ENCODE data around the gene RIMS4.
"Not testable (repeated sequence)": the region's sequence is repeated elsewhere in the genome, so short reads cannot be mapped to it uniquely, and the experiment has no call there.

Gene RIMS4

GRCh38 chr20:44837946-44838345 is 27.6 kb upstream of the RIMS4 start:
- ATAC-seq (ENCODE audit: low read depth): no peak
- Mint-ChIP-seq H3K27ac (no peak overlapping the region), H3K27me3 (peaks cover 23% of the 10 kb centered on the region), H3K4me3 (no peak overlapping the region), H3K9me3 (peaks cover 3% of the 10 kb centered on the region), H3K4me1 (no peaks in the 10 kb centered on the region), H3K36me3 (peaks cover 4% of the 10 kb centered on the region)
- no peak for DNase-seq (ENCODE audit: low spot score in 2 of 2)

DNA sequence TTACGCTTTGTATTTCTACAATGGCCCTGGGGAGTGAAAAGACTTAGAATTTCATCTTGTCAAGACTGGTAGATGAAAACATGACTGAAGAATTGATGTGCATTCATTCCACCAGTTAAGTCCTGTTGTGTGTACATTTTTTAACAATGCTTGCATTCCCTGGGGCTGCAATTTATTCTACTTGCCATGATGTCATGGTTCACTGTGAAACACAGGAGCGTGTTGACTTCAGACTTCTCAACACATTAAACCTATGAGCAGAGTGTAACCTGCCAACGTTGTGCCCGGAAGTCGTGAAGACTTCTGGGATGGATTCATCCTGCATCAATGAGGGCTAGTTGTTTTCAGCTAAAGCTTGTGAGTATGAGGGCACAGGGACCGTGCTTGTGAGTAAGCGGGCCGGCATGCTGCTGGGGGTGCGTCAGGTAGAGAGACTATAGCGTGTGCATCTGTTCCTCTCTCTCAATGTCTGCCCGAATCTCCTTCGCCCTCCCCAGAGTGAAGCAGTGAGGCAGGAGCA is 26.3 kb upstream of the RIMS4 start:
- ATAC-seq (ENCODE audit: low read depth) (no peak), DNase-seq (ENCODE audit: low spot score in 2 of 2) (no peak)
- no peak overlapping the region for H3K27ac Mint-ChIP-seq

GRCh38 chr20:44835661-44836221 is 25.4 kb upstream of the RIMS4 start:
- DNase-seq (ENCODE audit: low spot score in 2 of 2) (no peak), ATAC-seq (ENCODE audit: low read depth) (no peak)
- Mint-ChIP-seq H3K9me3 (peaks cover 5% of the 10 kb centered on the region), H3K27ac (no peak overlapping the region), H3K4me3 (no peak overlapping the region), H3K27me3 (peaks cover 20% of the 10 kb centered on the region), H3K4me1 (no peaks in the 10 kb centered on the region), H3K36me3 (peaks cover 5% of the 10 kb centered on the region)

More for the DNA sequence above, 26.3 kb upstream of the RIMS4 start:
- no peaks in the 10 kb centered on the region for H3K4me1 Mint-ChIP-seq
- peaks cover 17% of the 10 kb centered on the region for H3K27me3 Mint-ChIP-seq
- H3K9me3 Mint-ChIP-seq: peaks cover 3% of the 10 kb centered on the region
- peaks cover 4% of the 10 kb centered on the region for H3K36me3 Mint-ChIP-seq
- no peak overlapping the region for H3K4me3 Mint-ChIP-seq

GRCh38 chr20:44835116-44835515 is 24.8 kb upstream of the RIMS4 start:
- Mint-ChIP-seq H3K9me3 (peaks cover 2% of the 10 kb centered on the region), H3K4me3 (no peak overlapping the region), H3K27ac (no peak overlapping the region), H3K4me1 (no peaks in the 10 kb centered on the region), H3K36me3 (peaks cover 2% of the 10 kb centered on the region), H3K27me3 (peaks cover 16% of the 10 kb centered on the region)
- ATAC-seq (ENCODE audit: low read depth): no peak
- no peak for DNase-seq (ENCODE audit: low spot score in 2 of 2)

DNA sequence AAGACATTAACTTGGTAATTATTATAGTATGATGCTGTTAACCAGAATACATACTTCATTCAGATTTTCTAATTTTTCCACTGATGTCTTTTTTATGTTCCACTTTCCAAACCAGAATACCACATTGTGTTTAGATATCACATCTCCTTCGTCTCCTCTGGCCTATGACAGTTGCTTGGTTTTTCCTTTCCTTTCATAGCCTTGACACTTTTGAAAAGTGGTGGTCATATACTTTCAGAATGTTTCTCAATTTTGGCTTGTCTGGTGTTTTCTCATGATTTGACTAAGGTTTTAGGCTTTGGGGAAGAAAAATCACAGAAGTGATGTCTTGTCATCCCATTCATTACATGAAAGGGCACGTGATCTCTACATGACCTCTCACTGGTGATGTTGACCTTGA is 24.3 kb upstream of the RIMS4 start:
- H3K4me3 Mint-ChIP-seq: no peak overlapping the region

GRCh38 chr20:44833437-44833836 is 23.1 kb upstream of the RIMS4 start:
- peaks cover 2% of the 10 kb centered on the region for H3K36me3 Mint-ChIP-seq
- ATAC-seq (ENCODE audit: low read depth): no peak
- peaks cover 15% of the 10 kb centered on the region for H3K27me3 Mint-ChIP-seq
- DNase-seq (ENCODE audit: low spot score in 2 of 2): no peak
- no peak overlapping the region for H3K4me3 Mint-ChIP-seq
- no peaks in the 10 kb centered on the region for H3K4me1 Mint-ChIP-seq
- H3K27ac Mint-ChIP-seq: no peak overlapping the region
- peaks cover 2% of the 10 kb centered on the region for H3K9me3 Mint-ChIP-seq

More for the DNA sequence above, 24.3 kb upstream of the RIMS4 start:
- no peak overlapping the region for H3K27ac Mint-ChIP-seq
- ATAC-seq (ENCODE audit: low read depth) (no peak), DNase-seq (ENCODE audit: low spot score in 2 of 2) (no peak)
- H3K4me1 Mint-ChIP-seq: no peaks in the 10 kb centered on the region
- H3K36me3 Mint-ChIP-seq: peaks cover 2% of the 10 kb centered on the region
- H3K27me3 Mint-ChIP-seq: peaks cover 16% of the 10 kb centered on the region
- H3K9me3 Mint-ChIP-seq: peaks cover 2% of the 10 kb centered on the region

DNA sequence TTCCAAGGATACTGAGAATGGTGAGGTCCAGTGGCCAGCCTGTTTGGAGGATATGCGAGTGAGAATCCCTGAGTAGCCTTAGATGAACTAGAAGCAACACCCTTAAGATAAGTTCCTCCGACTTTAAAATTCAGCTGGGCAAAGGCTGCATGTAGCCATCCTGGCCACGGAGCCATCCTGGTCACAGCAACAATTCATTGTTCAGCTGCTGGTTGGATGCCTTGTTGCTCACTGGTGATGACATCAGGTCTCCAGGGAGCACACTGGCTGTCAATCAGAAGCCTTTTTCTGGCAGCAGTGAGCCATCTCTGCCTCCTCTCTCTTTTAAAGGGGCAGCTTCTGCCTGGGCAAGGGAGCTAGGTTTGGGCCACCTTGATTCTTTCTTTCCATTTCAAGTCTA is 22.4 kb upstream of the RIMS4 start:
- peaks cover 2% of the 10 kb centered on the region for H3K36me3 Mint-ChIP-seq
- ATAC-seq (ENCODE audit: low read depth): no peak
- H3K27me3 Mint-ChIP-seq: peaks cover 14% of the 10 kb centered on the region

DNA sequence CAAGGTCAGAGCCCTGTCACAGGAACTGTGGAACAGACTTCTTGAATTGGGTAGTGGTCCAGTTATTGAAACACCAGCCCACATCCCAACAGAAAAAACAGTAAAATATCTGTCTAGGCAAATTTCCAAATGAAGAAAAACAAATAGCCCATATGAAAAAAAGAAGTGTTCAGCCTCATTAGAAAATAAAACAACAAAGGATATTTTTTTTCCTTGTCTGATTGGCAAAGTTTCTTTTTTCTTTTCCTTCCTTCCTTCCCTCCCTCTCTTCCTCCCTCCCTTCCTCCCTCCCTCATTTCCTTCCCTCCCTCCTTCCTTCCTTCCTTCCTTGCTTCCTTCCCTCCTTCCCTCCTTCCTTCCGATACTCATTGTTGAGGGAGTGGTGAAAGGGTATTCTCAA is 20.6 kb upstream of the RIMS4 start:
- peaks cover 14% of the 10 kb centered on the region for H3K27me3 Mint-ChIP-seq
- no peak overlapping the region for H3K27ac Mint-ChIP-seq
- H3K4me1 Mint-ChIP-seq: no peaks in the 10 kb centered on the region
- DNase-seq (ENCODE audit: low spot score in 2 of 2): no peak
- H3K4me3 Mint-ChIP-seq: no peak overlapping the region
- peaks cover 2% of the 10 kb centered on the region for H3K9me3 Mint-ChIP-seq
- ATAC-seq (ENCODE audit: low read depth): no peak
- H3K36me3 Mint-ChIP-seq: peaks cover 2% of the 10 kb centered on the region

More for the DNA sequence above, 22.4 kb upstream of the RIMS4 start:
- H3K9me3 Mint-ChIP-seq: peaks cover 2% of the 10 kb centered on the region
- no peak for DNase-seq (ENCODE audit: low spot score in 2 of 2)
- no peak overlapping the region for H3K27ac Mint-ChIP-seq
- no peak overlapping the region for H3K4me3 Mint-ChIP-seq
- no peaks in the 10 kb centered on the region for H3K4me1 Mint-ChIP-seq

GRCh38 chr20:44830523-44830922 is 20.2 kb upstream of the RIMS4 start:
- H3K36me3 Mint-ChIP-seq: peaks cover 2% of the 10 kb centered on the region
- no peak for DNase-seq (ENCODE audit: low spot score in 2 of 2)
- no peak overlapping the region for H3K27ac Mint-ChIP-seq
- no peak for ATAC-seq (ENCODE audit: low read depth)
- peaks cover 14% of the 10 kb centered on the region for H3K27me3 Mint-ChIP-seq
- H3K4me1 Mint-ChIP-seq: no peaks in the 10 kb centered on the region
- H3K4me3 Mint-ChIP-seq: no peak overlapping the region
- H3K9me3 Mint-ChIP-seq: peaks cover 2% of the 10 kb centered on the region

DNA sequence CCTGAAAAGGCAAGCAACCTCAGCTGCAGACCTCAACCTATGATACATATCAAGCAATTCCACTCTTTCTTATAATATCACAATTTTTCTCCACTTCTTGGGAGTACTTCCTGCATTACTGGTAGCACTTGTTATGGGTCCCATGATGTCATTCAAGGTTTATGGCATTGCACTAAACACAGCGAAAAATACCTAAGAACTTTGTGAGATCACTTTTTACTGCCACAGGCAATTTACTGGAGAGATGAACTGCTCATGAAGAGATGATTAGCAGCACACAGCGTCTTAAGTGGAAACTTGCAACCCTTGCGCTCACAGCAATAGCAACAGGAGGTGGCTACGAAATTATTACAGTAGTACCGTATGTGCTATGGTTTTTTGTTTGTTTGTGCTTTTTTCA is 19.3 kb upstream of the RIMS4 start:
- no peaks in the 10 kb centered on the region for H3K4me1 Mint-ChIP-seq
- no peak for DNase-seq (ENCODE audit: low spot score in 2 of 2)
- H3K27me3 Mint-ChIP-seq: peaks cover 12% of the 10 kb centered on the region
- ATAC-seq (ENCODE audit: low read depth): no peak
- peaks cover 3% of the 10 kb centered on the region for H3K9me3 Mint-ChIP-seq
- no peak overlapping the region for H3K4me3 Mint-ChIP-seq
- peaks cover 2% of the 10 kb centered on the region for H3K36me3 Mint-ChIP-seq
- no peak overlapping the region for H3K27ac Mint-ChIP-seq

DNA sequence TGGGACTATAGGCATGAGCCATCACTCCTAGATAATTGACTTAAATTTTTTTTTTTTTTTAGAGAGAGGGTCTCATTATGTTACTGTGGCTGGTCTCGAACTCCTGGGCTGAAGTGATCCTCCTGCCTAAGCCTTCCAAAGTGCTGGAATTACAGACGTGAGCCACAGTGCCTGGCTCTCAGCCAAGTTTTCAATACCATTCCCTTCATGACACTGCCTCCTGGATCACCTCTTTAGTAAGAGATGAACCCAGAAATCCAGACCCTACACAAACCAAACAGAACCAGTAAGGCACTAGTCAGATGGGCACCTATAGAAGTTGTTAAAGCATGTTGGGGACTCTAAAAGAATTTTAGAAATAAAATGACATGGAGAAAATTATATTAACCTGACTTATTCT is 18.3 kb upstream of the RIMS4 start:
- ATAC-seq (ENCODE audit: low read depth) (no peak), DNase-seq (ENCODE audit: low spot score in 2 of 2) (no peak)
- no peak overlapping the region for H3K4me3 Mint-ChIP-seq
- no peak overlapping the region for H3K27ac Mint-ChIP-seq
- peaks cover 11% of the 10 kb centered on the region for H3K27me3 Mint-ChIP-seq
- H3K9me3 Mint-ChIP-seq: peaks cover 3% of the 10 kb centered on the region
- H3K4me1 Mint-ChIP-seq: no peaks in the 10 kb centered on the region
- H3K36me3 Mint-ChIP-seq: peaks cover 2% of the 10 kb centered on the region

DNA sequence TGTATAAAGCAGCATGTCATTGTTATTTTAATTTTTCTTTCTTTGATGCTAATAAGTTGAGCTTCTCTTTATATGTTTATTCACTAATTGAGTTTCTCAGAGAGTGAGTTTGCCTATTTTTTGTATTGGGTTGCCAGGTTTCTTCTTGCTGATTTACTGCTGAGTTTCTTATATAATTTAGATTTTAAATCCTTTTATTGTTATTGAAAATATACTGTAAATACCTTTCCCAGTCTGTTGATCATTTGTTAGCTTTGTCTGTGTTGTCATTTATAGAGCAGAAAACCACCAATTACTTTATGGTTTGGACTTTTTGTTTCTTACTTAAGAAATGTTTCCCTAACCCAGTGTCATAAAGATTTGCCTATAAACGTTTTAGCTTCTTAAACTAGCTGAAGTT is 17.1 kb upstream of the RIMS4 start:
- no peak for ATAC-seq (ENCODE audit: low read depth)
- Mint-ChIP-seq H3K36me3 (peaks cover 2% of the 10 kb centered on the region), H3K4me3 (no peak overlapping the region), H3K9me3 (peaks cover 3% of the 10 kb centered on the region), H3K4me1 (no peaks in the 10 kb centered on the region), H3K27me3 (peaks cover 11% of the 10 kb centered on the region), H3K27ac (no peak overlapping the region)
- DNase-seq (ENCODE audit: low spot score in 2 of 2): no peak

- H3K4me3 Mint-ChIP-seq; H3K9me3 Mint-ChIP-seq; H3K27me3 Mint-ChIP-seq; H3K27ac Mint-ChIP-seq; DNase-seq (ENCODE audit: low spot score in 2 of 2); H3K4me1 Mint-ChIP-seq; ATAC-seq (ENCODE audit: low read depth); H3K36me3 Mint-ChIP-seq: not testable (repeated sequence)
Measured at GRCh38 chr20:44821576-44821975, 11.2 kb upstream of the RIMS4 start.

- Mint-ChIP-seq H3K27me3 (peaks cover 7% of the 10 kb centered on the region), H3K4me1 (no peaks in the 10 kb centered on the region), H3K4me3 (no peak overlapping the region), H3K27ac (no peak overlapping the region), H3K36me3 (no peaks in the 10 kb centered on the region), H3K9me3 (no peaks in the 10 kb centered on the region)
- DNase-seq (ENCODE audit: low spot score in 2 of 2) (no peak), ATAC-seq (ENCODE audit: low read depth) (no peak)
Measured at GRCh38 chr20:44819936-44820335, 9.6 kb upstream of the RIMS4 start.

Data from memory B cell (primary cell).